GM21619 (cell line): Measurements from ENCODE around the gene SLCO2A1.

ENCODE experiments used
- ATAC-seq: cut with Tn5 transposase; IDR thresholded peaks from one replicate; pipeline ENCODE4 v1.9.1; 2021; ENCODE audit not compliant: unreplicated experiment

SLCO2A1 gene

DNA sequence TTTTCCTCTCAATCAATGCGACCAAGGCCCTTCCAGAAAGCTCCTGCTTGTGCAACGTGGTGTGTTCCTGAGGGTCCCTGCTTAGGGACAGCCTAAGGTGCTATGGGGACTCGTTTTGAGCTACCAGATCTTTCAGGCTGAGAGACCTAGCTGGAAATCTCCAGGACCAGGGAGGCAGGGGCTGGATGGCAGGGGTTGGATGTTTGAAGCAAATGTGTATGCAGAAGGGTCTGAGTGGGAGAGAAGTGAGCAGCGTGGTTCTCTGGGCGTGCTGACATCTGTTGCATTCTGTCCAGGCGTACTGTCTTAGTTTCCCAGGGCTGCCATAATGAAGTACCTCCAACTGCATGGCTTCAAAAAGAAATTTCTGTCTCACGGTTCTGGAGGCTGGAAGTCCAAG lies 31.7 kb upstream of the SLCO2A1 start:
- no peak for ATAC-seq

GRCh38 chr3:134060561-134061385 lies 31.0 kb upstream of the SLCO2A1 start:
- no peak for ATAC-seq

GRCh38 chr3:134059671-134060560 lies 30.2 kb upstream of the SLCO2A1 start:
- ATAC-seq: no peak

DNA sequence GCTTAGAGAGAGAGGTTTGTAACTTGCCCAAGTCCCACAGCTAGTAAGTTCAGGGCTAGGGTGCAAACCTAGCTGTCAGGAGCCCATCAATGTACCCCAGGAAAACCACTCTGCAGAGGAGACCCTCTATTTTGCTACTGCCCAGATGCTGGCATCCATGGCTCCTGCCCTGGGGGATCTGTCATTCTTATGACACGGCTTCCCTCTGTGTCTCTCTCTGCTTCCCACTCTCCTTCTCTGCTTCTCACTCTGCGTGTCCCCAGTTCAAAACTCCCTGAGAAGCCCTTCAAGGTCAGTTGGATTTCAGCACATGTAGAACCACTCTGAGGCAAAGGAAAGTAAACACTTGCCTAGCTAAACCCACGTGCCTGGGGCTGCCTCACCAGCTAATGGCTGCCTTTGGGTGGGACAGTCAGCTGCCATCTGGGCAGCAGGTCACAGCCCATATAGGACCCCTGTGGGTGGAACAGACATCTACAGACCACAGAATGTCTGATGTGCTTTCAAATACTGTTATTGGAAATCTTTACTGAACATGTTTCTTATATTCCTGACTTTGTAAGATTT lies 29.4 kb upstream of the SLCO2A1 start:
- ATAC-seq: no peak

DNA sequence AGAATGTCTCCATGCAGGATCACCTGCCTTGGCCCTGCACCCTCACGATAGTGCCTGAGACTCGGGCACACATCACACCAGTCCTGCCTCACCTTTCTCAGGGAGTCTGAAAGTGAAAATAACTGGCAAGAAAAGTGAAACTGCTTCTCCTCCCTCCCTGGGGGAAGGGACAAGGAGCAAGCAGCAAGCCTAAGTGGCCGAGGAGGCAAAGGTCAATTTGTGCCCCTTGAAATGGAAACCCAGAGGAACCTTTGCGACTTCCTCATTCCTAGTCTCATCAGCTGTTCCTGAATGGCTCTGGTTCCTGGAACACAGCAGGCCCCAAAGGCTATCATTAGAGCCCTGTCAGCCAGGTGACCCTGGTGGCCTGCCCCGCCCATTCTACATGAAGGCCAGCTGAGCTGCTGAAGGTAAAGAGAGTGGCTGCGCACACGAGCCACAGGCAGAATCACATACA lies 28.0 kb upstream of the SLCO2A1 start:
- no peak for ATAC-seq

DNA sequence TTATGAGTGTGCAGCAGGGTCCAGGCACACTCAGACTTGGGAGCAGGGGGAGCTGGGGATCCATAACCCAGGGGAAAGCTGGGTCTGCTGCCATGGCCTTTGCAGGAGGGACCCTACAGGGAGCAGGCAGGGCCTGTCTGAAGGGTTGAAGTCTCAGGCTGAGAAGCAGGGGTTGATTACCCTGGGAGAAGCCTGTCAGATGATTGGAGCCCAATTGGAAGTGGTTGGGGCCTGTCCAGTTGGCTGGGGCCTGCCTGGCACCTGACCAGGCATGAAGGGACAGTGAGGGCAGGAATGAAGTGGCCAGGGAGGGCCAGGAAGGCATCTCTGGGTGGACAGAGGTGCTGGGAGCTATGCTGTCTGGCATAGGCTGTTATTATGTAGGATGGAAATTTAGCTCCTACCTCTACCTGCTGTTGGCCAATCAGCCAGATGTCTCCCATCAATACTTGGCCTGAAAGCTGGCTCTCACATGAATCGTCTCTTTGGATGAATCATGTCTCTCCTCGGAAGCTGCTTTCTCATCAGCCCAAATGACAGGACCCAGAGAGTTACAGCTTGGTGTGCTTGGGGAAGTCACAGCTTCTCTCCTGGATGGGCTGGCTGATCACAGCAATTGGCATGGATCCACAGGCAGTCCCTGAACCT lies 27.4 kb upstream of the SLCO2A1 start:
- ATAC-seq: no peak

- no peak for ATAC-seq
These were observed 26.8 kb upstream of the SLCO2A1 start for GRCh38 chr3:134056464-134056891.

- no peak for ATAC-seq
These were observed 25.9 kb upstream of the SLCO2A1 start for GRCh38 chr3:134055661-134056060.

- ATAC-seq: no peak
These were observed 25.2 kb upstream of the SLCO2A1 start for GRCh38 chr3:134054881-134055280.

DNA sequence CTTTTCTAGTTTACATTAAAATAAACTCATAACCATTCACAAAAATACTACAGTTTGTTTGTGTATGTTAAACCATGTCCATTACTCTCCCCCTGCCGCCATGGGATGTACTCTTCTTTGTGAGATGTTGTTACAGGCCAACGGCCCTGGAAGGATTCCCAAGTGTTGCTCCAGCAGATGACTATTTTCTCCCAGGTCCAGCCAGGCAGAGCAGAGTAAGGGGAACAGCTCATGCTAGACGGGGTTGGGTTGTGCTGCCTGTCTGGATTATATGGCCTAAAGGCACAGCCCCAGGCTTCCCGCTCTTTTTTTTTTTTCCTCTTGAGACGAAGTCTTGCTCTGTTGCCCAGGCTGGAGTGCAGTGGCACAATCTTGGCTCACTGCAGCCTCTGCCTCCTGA lies 24.5 kb upstream of the SLCO2A1 start:
- ATAC-seq: no peak

GRCh38 chr3:134052370-134052769 lies 22.6 kb upstream of the SLCO2A1 start:
- ATAC-seq: no peak

DNA sequence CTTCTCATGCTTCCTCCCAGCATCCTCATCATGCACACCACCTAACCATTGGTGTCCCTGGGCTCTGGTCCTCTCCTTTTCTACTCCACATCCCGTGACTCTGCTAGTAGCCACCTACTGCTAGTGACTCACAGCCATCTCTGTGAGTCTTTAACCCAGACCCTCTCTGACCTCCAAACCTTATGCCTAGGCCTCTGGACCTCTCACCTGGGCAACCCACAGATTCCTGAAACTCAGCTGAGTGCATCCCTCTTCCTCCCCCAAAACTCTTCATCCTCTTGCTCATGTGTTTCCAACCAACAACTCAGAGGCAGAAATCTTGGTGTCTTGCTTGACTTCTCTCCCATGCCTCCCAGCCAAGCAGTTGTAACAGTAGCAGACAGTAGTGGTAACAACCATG lies 20.0 kb upstream of the SLCO2A1 start:
- no peak for ATAC-seq

DNA sequence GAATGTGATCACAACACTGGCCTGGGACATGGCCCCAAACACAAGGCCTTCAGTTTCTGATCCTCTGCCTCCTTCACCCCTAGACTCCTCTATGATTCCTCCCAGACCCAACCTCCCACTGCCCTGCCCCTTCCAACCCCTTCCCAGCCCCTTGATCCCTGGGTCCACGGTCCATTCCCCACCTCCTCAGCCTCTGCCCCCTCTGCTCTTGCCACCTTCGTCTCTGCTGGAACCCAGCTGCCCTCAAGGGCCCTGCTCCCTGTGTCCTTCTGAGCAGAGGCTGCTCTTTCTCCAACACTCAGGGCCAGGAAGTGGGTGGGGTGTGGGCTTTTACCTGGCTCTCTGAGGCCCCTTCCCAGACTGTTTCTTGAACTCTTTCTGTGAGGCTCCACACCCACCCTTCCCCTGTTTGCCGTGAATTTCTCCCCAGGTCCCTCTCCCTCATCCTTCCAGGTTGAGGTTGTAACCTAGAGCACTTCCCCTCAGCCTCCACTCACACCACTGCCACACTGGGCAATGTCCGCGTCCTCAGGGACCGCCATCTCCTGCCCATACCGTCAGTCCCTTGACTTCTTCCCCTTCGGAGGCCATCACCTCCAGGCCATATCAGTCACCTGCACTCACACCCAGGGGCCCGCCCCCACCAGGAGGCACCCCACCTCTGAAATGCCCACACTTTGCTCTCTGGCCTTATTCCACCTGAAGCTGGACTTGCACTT lies 18.7 kb upstream of the SLCO2A1 start:
- no peak for ATAC-seq

DNA sequence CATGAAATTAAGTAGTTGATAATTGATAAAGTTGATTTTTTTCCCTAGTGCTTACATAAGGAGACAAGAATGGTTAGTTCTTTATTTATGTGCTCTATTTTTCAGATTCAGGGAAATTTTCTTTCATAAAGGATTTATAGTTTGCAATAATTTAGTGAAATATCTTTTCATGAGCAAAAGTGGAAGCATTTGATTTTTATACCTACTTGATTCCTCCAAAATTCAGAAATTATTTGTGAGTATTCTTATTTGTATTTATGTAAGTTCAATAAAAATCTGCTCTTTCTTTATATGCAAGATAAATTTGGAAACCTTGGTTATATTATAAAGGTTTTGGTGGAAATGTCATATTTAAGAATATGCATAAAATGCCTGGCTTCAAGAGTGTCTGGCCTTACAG lies 14.7 kb upstream of the SLCO2A1 start:
- no peak for ATAC-seq

DNA sequence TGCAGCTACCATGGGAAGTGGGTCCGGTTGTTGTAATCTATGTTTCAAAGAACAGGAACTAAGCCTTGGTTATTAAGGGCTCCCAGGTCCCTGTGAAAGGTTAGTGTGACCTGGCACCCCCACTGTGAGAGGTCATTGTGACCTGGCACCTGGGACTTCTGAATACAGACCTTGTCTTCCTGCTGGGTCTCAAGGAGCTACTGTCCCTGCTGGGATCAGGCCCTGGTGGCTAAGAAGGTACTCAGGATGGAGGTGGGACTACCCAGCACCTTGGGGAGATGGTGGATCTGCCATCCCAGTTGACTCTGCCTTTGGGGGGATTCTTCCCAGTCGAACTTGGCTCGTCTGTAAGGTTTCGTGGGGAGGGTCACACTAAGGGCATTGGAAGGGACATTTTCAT lies 10.3 kb upstream of the SLCO2A1 start:
- no peak for ATAC-seq

- no peak for ATAC-seq
These were observed 9.6 kb upstream of the SLCO2A1 start for GRCh38 chr3:134039161-134039862.

DNA sequence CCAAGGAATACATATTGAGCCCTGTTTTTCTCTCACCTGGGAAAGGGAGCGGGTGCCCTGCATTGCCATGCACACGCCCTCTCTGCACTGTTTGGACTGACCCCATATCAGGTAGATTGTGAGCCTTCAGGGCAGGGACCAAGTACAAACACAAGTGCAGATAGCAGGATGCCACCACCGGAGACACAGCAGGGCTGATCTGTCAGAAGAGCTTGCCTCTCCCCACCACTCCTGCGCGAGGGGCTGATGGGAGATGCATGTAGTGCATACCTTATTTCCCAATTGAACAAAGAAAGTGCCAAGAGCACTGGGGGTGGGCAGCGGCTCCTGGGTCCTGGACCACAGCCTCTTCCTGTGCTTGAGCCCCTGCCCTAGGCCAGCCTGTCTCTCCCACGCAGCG lies 9.0 kb upstream of the SLCO2A1 start:
- ATAC-seq: no peak

- no peak for ATAC-seq
These were observed 8.4 kb upstream of the SLCO2A1 start for GRCh38 chr3:134038071-134038491.

DNA sequence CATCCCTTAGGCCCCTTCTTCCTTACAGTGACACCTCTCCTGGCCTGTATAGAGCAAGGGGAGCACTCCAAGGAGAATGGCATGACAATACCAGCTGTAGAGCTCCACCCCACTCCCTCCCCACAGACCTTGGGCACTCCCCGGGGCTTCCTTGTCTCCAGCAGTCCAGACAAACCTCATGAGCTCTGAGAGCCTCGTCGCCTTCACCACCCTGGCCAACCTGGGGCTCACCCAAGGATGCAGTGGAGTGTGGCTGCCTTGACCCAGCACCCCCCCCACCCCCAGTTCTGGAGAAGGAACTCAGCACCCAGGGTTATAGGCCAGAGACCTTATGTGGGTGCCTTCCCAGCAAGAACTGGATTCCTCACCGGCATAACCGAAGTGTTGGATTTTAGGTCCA lies 7.4 kb upstream of the SLCO2A1 start:
- no peak for ATAC-seq

GRCh38 chr3:134036291-134036690 lies 6.6 kb upstream of the SLCO2A1 start:
- ATAC-seq: no peak
